ENCODE results near the gene FGF14.

DNA sequence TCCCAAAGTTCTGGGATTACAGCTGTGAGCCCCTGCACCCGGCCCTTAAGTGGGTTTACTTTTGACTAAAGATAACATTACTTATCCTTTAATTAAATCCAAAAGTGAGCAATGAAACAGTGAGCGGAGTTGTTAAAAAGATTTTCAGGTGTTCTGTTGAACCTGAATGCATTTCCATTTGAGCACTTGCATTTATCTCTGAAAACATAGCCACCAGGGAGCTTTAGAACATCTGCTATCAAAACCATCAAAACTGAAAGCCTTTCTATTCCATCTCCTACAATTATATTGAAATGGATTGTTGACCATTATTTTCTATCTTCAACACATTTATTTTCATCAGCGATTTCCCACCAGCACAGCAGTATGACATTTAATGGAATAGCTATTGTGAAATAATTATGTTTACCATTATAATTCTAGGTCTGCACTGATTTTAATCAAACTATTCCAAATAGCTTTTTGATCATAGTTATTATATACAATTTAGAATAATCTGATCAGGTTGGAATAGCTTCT is 269.0 kb downstream of the FGF14 start:
- TF ChIP-seq, protein P1, sequence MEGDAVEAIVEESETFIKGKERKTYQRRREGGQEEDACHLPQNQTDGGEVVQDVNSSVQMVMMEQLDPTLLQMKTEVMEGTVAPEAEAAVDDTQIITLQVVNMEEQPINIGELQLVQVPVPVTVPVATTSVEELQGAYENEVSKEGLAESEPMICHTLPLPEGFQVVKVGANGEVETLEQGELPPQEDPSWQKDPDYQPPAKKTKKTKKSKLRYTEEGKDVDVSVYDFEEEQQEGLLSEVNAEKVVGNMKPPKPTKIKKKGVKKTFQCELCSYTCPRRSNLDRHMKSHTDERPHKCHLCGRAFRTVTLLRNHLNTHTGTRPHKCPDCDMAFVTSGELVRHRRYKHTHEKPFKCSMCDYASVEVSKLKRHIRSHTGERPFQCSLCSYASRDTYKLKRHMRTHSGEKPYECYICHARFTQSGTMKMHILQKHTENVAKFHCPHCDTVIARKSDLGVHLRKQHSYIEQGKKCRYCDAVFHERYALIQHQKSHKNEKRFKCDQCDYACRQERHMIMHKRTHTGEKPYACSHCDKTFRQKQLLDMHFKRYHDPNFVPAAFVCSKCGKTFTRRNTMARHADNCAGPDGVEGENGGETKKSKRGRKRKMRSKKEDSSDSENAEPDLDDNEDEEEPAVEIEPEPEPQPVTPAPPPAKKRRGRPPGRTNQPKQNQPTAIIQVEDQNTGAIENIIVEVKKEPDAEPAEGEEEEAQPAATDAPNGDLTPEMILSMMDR (IDR thresholded peaks at IDR 0.05), result no peak
- no peak for TF ChIP-seq EZH2 (IDR thresholded peaks at IDR 0.05; ENCODE audit: borderline replicate concordance, insufficient read depth, low read depth, low read length, poor library complexity, severe bottlenecking)

All from B cell (primary cell).